CD4-positive, alpha-beta T cell treated with Interleukin-17A for 1 hour (primary cell): Measurements from ENCODE around the gene TGFBR1.

Source experiments
- DNase-seq: peaks from one replicate; pipeline ENCODE4 v3.0.0-alpha.2; 2020

Gene TGFBR1

GRCh38 chr9:99138424-99139284 is 33.7 kb downstream of the TGFBR1 start:
- DNase-seq: no peak

GRCh38 chr9:99139868-99140267 is 35.0 kb downstream of the TGFBR1 start:
- DNase-seq: no peak

GRCh38 chr9:99140685-99141314 is 35.9 kb downstream of the TGFBR1 start:
- DNase-seq: peak; percentile 69

GRCh38 chr9:99141849-99142248 is 36.9 kb downstream of the TGFBR1 start:
- no peak for DNase-seq

- no peak for DNase-seq
Measured at GRCh38 chr9:99142275-99142674, 37.4 kb downstream of the TGFBR1 start.

GRCh38 chr9:99143655-99144054 is 38.7 kb downstream of the TGFBR1 start:
- no peak for DNase-seq

GRCh38 chr9:99144966-99145365 is 40.1 kb downstream of the TGFBR1 start:
- no peak for DNase-seq

- no peak for DNase-seq
Measured at GRCh38 chr9:99146574-99146973, 41.7 kb downstream of the TGFBR1 start.

GRCh38 chr9:99147177-99147576 is 42.3 kb downstream of the TGFBR1 start:
- DNase-seq: no peak

- no peak for DNase-seq
Measured at GRCh38 chr9:99150451-99151171, 45.7 kb downstream of the TGFBR1 start.

- no peak for DNase-seq
Measured at GRCh38 chr9:99154356-99154755, 49.4 kb downstream of the TGFBR1 start.

- DNase-seq: no peak
Measured at GRCh38 chr9:99155736-99156135, 50.8 kb downstream of the TGFBR1 start.

- no peak for DNase-seq
Measured at GRCh38 chr9:99158629-99159028, 53.7 kb downstream of the TGFBR1 start.

- DNase-seq: no peak
Measured at GRCh38 chr9:99160173-99160572, 55.3 kb downstream of the TGFBR1 start.

- DNase-seq: peak; percentile 51
Measured at GRCh38 chr9:99162759-99163364, 57.9 kb downstream of the TGFBR1 start.

- no peak for DNase-seq
Measured at GRCh38 chr9:99166149-99166548, 61.2 kb downstream of the TGFBR1 start.

- DNase-seq: no peak
Measured at GRCh38 chr9:99167119-99167518, 62.2 kb downstream of the TGFBR1 start.

- DNase-seq: no peak
Measured at GRCh38 chr9:99167694-99168093, 62.8 kb downstream of the TGFBR1 start.

GRCh38 chr9:99169086-99169485 is 64.2 kb downstream of the TGFBR1 start:
- no peak for DNase-seq

- no peak for DNase-seq
Measured at GRCh38 chr9:99169982-99170761, 65.3 kb downstream of the TGFBR1 start.

GRCh38 chr9:99171225-99172123 is 66.6 kb downstream of the TGFBR1 start:
- DNase-seq: no peak
